Measurements from ENCODE around the gene SLC27A5.
"Not testable (repeated sequence)": the region's sequence is repeated elsewhere in the genome, so short reads cannot be mapped to it uniquely, and the experiment has no call there.

The SLC27A5 gene

GRCh38 chr19:58529405-58529804 lies 17.6 kb upstream of the SLC27A5 start:
- in situ Hi-C loops (cut with MboI; ENCODE audit: low sequenced_read_pairs) = no loop called here

- in situ Hi-C loops (cut with MboI; ENCODE audit: low sequenced_read_pairs) = no loop called here
Measured at GRCh38 chr19:58522709-58523108, 10.9 kb upstream of the SLC27A5 start.

GRCh38 chr19:58521651-58522050 lies 9.9 kb upstream of the SLC27A5 start:
- in situ Hi-C loops (cut with MboI; ENCODE audit: low sequenced_read_pairs) = no loop called here

- in situ Hi-C loops (cut with MboI; ENCODE audit: low sequenced_read_pairs) = no loop called here
Measured at GRCh38 chr19:58520257-58520599, 8.4 kb upstream of the SLC27A5 start.

- in situ Hi-C loops (cut with MboI; ENCODE audit: low sequenced_read_pairs) = no loop called here
Measured at GRCh38 chr19:58519355-58520256, 7.8 kb upstream of the SLC27A5 start, which contains the start of gene ZBTB45. ZBTB45 (minus strand) TSS chr19:58519810; CDS start chr19:58517673, 2,137 bp downstream.

GRCh38 chr19:58519087-58519354 lies 7.2 kb upstream of the SLC27A5 start:
- in situ Hi-C loops (cut with MboI; ENCODE audit: low sequenced_read_pairs) = no loop called here

- in situ Hi-C loops (cut with MboI; ENCODE audit: low sequenced_read_pairs) = no loop called here
Measured at GRCh38 chr19:58518256-58519086, 6.7 kb upstream of the SLC27A5 start.

GRCh38 chr19:58516964-58517833 lies 5.4 kb upstream of the SLC27A5 start:
- in situ Hi-C loops (cut with MboI; ENCODE audit: low sequenced_read_pairs) = no loop called here

- in situ Hi-C loops (cut with MboI; ENCODE audit: low sequenced_read_pairs) = no loop called here
Measured at GRCh38 chr19:58516246-58516836, 4.5 kb upstream of the SLC27A5 start.

- in situ Hi-C loops (cut with MboI; ENCODE audit: low sequenced_read_pairs) = no loop called here
Measured at GRCh38 chr19:58515259-58515658, 3.5 kb upstream of the SLC27A5 start.

GRCh38 chr19:58514564-58515022 lies 2.8 kb upstream of the SLC27A5 start:
- in situ Hi-C loops (cut with MboI; ENCODE audit: low sequenced_read_pairs) = no loop called here

- in situ Hi-C loops (cut with MboI; ENCODE audit: low sequenced_read_pairs) = no loop called here
Measured at GRCh38 chr19:58513694-58514563, 2.1 kb upstream of the SLC27A5 start.

GRCh38 chr19:58513213-58513693 lies 1.5 kb upstream of the SLC27A5 start:
- in situ Hi-C loops (cut with MboI; ENCODE audit: low sequenced_read_pairs) = no loop called here

GRCh38 chr19:58510084-58510862 lies 1.5 kb downstream of the SLC27A5 start:
- in situ Hi-C loops (cut with MboI; ENCODE audit: low sequenced_read_pairs) = no loop called here

- in situ Hi-C loops (cut with MboI; ENCODE audit: low sequenced_read_pairs) = no loop called here
Measured at GRCh38 chr19:58509731-58510083, 2.1 kb downstream of the SLC27A5 start.

GRCh38 chr19:58507602-58508223 lies 4.1 kb downstream of the SLC27A5 start:
- in situ Hi-C loops (cut with MboI; ENCODE audit: low sequenced_read_pairs) = not testable (repeated sequence)

GRCh38 chr19:58500242-58500641 lies 11.6 kb downstream of the SLC27A5 start:
- in situ Hi-C loops (cut with MboI; ENCODE audit: low sequenced_read_pairs) = no loop called here
